Astrocyte (in vitro differentiated cells and primary cell): ENCODE results near the gene SLC36A1. TPM values are rescaled to one million over a fixed set of nuclear protein-coding genes. Genes with fewer than 3 reads are reported as not detected.

Experiments used
- DNase-seq: peaks from one replicate; pipeline ENCODE4 v3.0.0-alpha.2; 2010; ENCODE audit warnings: low read depth
- FAIRE-seq: peaks from 2 replicates; lab custom pipeline; 2011; peaks lifted over from hg19 to GRCh38; lab: Jason Lieb, UNC
- H2AFZ ChIP-seq: 2 replicates; pipeline ENCODE4 v1.6.0; 2012; ENCODE audit warnings: low read depth, low read length, inconsistent platforms
- H3K27ac ChIP-seq: 2 replicates; pipeline ENCODE4 v1.5.1; 2011; ENCODE audit warnings: low read depth, low read length, inconsistent platforms
- H3K27me3 ChIP-seq: 2 replicates; pipeline ENCODE4 v1.6.0; 2011; ENCODE audit warnings: low read length, inconsistent platforms; ENCODE audit not compliant: insufficient read depth
- H3K36me3 ChIP-seq: 2 replicates; pipeline ENCODE4 v1.5.1; 2011; ENCODE audit warnings: low read length, inconsistent platforms; ENCODE audit not compliant: insufficient read depth
- H3K4me1 ChIP-seq: 2 replicates; pipeline ENCODE4 v1.5.1; 2011; ENCODE audit warnings: low read length, inconsistent platforms; ENCODE audit not compliant: insufficient read depth
- H3K4me2 ChIP-seq: 2 replicates; pipeline ENCODE4 v1.6.0; 2012; ENCODE audit warnings: low read length, inconsistent platforms
- H3K4me3 ChIP-seq: 2 replicates; pipeline ENCODE4 v1.5.1; 2011; ENCODE audit warnings: low read depth, mild to moderate bottlenecking, low read length, inconsistent platforms; ENCODE audit not compliant: insufficient read depth
- H3K79me2 ChIP-seq: 2 replicates; pipeline ENCODE4 v1.6.0; 2012; ENCODE audit warnings: mild to moderate bottlenecking, low read length, inconsistent platforms; ENCODE audit not compliant: insufficient read depth
- H3K9ac ChIP-seq: 2 replicates; pipeline ENCODE4 v1.6.0; 2012; ENCODE audit warnings: mild to moderate bottlenecking, low read length, inconsistent platforms
- H3K9me3 ChIP-seq: 2 replicates; pipeline ENCODE4 v1.5.1; 2012; ENCODE audit warnings: low read depth, mild to moderate bottlenecking, low read length, inconsistent platforms; ENCODE audit not compliant: insufficient read depth
- H4K20me1 ChIP-seq: 2 replicates; pipeline ENCODE4 v1.6.0; 2012; ENCODE audit warnings: low read length, inconsistent platforms; ENCODE audit not compliant: insufficient read depth
- H3K27ac Mint-ChIP-seq: one replicate; pipeline ENCODE4 v1.8.0; 2021; ENCODE audit warnings: mild to moderate bottlenecking, mixed read lengths; ENCODE audit not compliant: unreplicated experiment
- H3K27me3 Mint-ChIP-seq: one replicate; pipeline ENCODE4 v1.8.0; 2021; ENCODE audit warnings: low read depth, mixed read lengths; ENCODE audit not compliant: unreplicated experiment
- H3K36me3 Mint-ChIP-seq: one replicate; pipeline ENCODE4 v1.8.0; 2021; ENCODE audit warnings: low read depth, mixed read lengths; ENCODE audit not compliant: unreplicated experiment
- H3K4me1 Mint-ChIP-seq: one replicate; pipeline ENCODE4 v1.8.0; 2021; ENCODE audit warnings: low read depth, mixed read lengths; ENCODE audit not compliant: unreplicated experiment
- H3K4me3 Mint-ChIP-seq: one replicate; pipeline ENCODE4 v1.8.0; 2021; ENCODE audit warnings: mild to moderate bottlenecking, moderate library complexity, mixed read lengths; ENCODE audit not compliant: unreplicated experiment
- H3K9me3 Mint-ChIP-seq: one replicate; pipeline ENCODE4 v1.8.0; 2021; ENCODE audit warnings: mild to moderate bottlenecking, mixed read lengths; ENCODE audit not compliant: unreplicated experiment
- EZH2 ChIP-seq: IDR thresholded peaks from 2 replicates; pipeline ENCODE4 v1.6.1; 2012; ENCODE audit warnings: mild to moderate bottlenecking, low read length, inconsistent platforms; ENCODE audit not compliant: insufficient read depth
- total RNA-seq: library from RNA; stranded (reverse); gene quantifications from 2 replicates; pipeline ENCODE4 v1.2.1, GENCODE V29; 2021
- TF ChIP-seq, protein P1 (sequence below): IDR thresholded peaks from 2 replicates; pipeline ENCODE4 v1.5.1; 2011; ENCODE audit warnings: low read depth, mild to moderate bottlenecking, inconsistent platforms, low read length, moderate library complexity; ENCODE audit not compliant: insufficient read depth

Gene SLC36A1
- total RNA-seq, 1 donor from 2014 or later: 6.4 TPM

DNA sequence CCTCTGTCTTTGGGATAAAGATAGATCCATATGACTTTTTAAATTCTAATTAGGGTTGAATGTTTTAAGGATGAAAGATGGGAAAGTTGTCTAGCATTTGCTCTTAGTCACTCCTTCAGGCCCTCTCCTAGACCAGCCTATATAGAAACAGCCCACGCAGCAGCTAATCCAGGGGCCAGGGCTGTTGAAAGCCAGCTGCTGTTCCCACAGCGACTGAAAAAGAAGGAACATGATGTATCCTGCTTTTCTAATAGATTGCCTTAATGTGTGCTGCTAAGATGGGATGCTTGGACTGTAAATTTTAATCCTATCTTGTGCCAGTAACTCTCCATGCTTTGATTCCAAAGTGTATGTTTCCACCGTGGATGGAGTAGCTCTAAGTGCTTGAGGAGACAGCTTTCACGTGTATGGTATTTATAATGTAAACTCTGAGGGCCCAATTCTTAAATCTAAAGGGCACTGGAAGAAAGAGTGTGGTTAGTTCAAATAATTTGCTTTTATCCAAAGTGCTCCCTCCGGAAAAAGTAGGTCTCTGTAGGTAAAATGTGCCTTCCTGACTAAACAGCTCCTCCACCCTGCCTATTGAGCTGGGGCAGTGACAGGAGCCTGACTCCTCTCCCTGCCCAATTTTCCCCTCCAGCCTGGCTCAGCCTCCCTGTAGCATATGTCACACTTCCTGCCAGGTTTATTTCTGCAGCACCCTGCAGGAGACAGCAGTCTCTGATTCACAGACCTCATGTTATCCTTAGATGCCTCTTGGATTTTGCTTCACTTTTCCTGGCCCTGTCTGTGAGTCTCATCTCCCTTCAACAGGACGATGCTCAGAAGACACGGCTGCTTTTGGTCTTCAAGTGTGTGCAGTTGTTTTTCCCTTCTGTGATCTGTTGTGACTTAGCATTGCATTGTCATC is 33.2 kb downstream of the SLC36A1 start:
- peaks cover 10% of the 10 kb centered on the region for H3K4me1 ChIP-seq
- no peaks in the 10 kb centered on the region for H4K20me1 ChIP-seq
- TF ChIP-seq EZH2: no peak
- TF ChIP-seq, protein P1, sequence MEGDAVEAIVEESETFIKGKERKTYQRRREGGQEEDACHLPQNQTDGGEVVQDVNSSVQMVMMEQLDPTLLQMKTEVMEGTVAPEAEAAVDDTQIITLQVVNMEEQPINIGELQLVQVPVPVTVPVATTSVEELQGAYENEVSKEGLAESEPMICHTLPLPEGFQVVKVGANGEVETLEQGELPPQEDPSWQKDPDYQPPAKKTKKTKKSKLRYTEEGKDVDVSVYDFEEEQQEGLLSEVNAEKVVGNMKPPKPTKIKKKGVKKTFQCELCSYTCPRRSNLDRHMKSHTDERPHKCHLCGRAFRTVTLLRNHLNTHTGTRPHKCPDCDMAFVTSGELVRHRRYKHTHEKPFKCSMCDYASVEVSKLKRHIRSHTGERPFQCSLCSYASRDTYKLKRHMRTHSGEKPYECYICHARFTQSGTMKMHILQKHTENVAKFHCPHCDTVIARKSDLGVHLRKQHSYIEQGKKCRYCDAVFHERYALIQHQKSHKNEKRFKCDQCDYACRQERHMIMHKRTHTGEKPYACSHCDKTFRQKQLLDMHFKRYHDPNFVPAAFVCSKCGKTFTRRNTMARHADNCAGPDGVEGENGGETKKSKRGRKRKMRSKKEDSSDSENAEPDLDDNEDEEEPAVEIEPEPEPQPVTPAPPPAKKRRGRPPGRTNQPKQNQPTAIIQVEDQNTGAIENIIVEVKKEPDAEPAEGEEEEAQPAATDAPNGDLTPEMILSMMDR: no peak
- H2AFZ ChIP-seq: no peak overlapping the region
- H3K36me3 ChIP-seq: peaks cover 14% of the 10 kb centered on the region
- no peak overlapping the region for H3K27ac ChIP-seq
- H3K27ac Mint-ChIP-seq: no peak overlapping the region
- no peaks in the 10 kb centered on the region for H3K9me3 ChIP-seq
- H3K9ac ChIP-seq: peak overlapping the region; percentile 3
- peak; percentile 32 for FAIRE-seq
- H3K4me2 ChIP-seq: peak overlapping the region; percentile 27
- no peaks in the 10 kb centered on the region for H3K79me2 ChIP-seq
- DNase-seq: peak; percentile 36
- peaks cover 19% of the 10 kb centered on the region for H3K4me1 Mint-ChIP-seq
- no peak overlapping the region for H3K4me3 Mint-ChIP-seq
- no peaks in the 10 kb centered on the region for H3K27me3 Mint-ChIP-seq
- no peaks in the 10 kb centered on the region for H3K9me3 Mint-ChIP-seq
- H3K27me3 ChIP-seq: no peaks in the 10 kb centered on the region
- H3K4me3 ChIP-seq: no peak overlapping the region
- peaks cover 12% of the 10 kb centered on the region for H3K36me3 Mint-ChIP-seq

DNA sequence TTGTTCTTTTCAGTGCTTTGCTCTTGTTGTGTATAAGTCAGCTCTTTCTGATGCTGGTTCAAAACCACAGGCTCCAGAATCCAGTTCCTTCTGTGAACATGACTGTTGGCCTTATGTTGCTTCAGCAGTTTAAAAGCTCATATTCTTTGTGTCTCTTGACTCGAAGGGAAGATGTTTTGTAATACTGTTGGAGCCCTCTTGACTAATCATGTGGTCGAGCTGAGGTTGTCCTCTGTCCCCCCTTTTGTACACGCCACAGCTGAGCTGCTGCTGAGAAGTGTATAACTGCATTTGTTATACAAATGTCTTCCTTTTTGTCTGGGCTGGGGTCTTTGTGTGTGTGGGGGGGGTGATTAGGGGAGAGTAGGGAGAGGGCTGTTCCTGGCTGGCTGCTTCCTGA is 35.8 kb downstream of the SLC36A1 start:
- Mint-ChIP-seq H3K4me3 (no peak overlapping the region), H3K36me3 (peaks cover 16% of the 10 kb centered on the region), H3K9me3 (no peaks in the 10 kb centered on the region), H3K27me3 (no peaks in the 10 kb centered on the region), H3K27ac (no peak overlapping the region), H3K4me1 (peaks cover 19% of the 10 kb centered on the region)
- Histone ChIP-seq H3K9me3 (no peaks in the 10 kb centered on the region), H2AFZ (no peak overlapping the region), H3K27ac (no peak overlapping the region), H3K27me3 (no peaks in the 10 kb centered on the region), H3K4me1 (peaks cover 10% of the 10 kb centered on the region), H3K4me3 (no peak overlapping the region), H3K9ac (no peak overlapping the region), H3K4me2 (no peak overlapping the region), H3K36me3 (peaks cover 20% of the 10 kb centered on the region), H3K79me2 (no peaks in the 10 kb centered on the region), H4K20me1 (no peaks in the 10 kb centered on the region)
- FAIRE-seq (no peak), DNase-seq (no peak)
- TF ChIP-seq EZH2: no peak
- TF ChIP-seq, protein P1: no peak

DNA sequence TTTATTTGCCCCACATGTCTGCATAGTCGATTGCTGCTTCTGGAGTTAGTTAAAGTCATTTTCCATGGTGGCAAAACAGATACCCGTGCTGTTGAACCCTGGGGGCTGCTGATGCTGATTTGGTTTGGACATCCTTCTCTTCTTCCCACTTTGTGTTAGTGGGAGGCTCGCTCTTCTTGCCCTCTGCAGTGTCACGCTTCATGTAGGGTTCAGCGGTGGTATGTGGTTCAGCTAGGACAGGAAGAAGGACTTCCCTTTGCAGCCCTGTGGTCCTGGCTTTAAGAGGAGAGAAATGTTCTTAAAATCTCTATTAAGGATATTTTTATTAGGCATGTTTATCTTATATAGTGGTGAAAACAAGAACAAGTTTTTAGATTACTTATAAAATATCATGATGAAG is 36.2 kb downstream of the SLC36A1 start:
- Histone ChIP-seq H3K4me3 (no peak overlapping the region), H3K4me2 (no peak overlapping the region), H2AFZ (no peak overlapping the region), H3K9me3 (no peaks in the 10 kb centered on the region), H4K20me1 (no peaks in the 10 kb centered on the region), H3K27ac (no peak overlapping the region), H3K79me2 (no peaks in the 10 kb centered on the region), H3K4me1 (peaks cover 10% of the 10 kb centered on the region), H3K36me3 (peaks cover 20% of the 10 kb centered on the region), H3K27me3 (no peaks in the 10 kb centered on the region), H3K9ac (no peak overlapping the region)
- DNase-seq (no peak), FAIRE-seq (no peak)
- peaks cover 19% of the 10 kb centered on the region for H3K4me1 Mint-ChIP-seq
- no peaks in the 10 kb centered on the region for H3K9me3 Mint-ChIP-seq
- no peak overlapping the region for H3K4me3 Mint-ChIP-seq
- H3K36me3 Mint-ChIP-seq: peaks cover 18% of the 10 kb centered on the region
- H3K27ac Mint-ChIP-seq: no peak overlapping the region
- TF ChIP-seq, protein P1: no peak
- no peak for TF ChIP-seq EZH2
- H3K27me3 Mint-ChIP-seq: no peaks in the 10 kb centered on the region
